Measurements from ENCODE around the gene ICAM1. TPM values are rescaled to one million over a fixed set of nuclear protein-coding genes. Genes with fewer than 3 reads are reported as not detected.

Gene ICAM1
- total RNA-seq, 4 donors from 2014 or later, result 6.5 to 32.8 (median 23.2) TPM

DNA sequence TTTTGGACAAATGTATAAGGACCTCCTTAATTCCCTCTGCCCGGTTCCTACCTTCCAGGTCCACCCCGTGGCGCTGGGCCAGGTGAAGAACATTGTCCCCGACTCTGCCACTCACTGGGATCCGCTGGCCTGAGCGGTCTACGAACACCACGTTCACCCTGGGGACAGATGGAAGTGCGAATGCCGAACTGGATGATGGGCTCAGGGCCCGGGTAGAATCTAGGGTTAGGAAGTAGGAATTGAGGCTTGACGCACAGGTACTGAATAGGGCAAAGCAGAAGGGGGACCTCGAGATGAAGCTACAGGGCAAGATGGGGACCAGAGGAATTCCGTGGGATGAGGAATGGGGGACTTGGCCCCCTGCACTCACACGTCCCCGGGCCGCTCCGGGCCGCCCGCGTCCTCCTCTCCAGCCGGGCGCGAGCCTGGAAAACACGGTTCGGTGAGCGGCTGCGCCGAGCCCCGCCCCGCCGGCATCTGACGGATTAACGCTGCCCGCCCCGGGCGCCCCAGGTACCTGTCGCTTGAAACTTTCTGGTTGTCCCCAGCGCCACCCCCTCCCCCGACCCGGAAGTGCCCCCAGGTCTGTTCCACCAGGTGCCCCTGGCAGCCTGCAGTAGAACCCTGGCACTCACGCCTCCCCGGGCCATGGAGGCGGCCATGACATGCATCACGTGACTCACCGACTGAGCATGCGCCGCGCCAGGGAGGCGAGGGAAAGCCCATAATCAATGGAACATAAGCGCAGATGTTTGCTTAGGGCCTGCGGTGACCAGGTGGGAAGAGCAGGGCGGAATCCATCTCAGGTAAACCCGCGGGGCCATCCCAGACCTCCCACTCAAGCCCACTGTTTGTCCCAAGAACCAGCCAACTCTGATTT, 44.7 kb downstream of the ICAM1 start, which contains the start of gene FDX2:
FDX2 (minus strand) TSS at position 681 of the 880 bp plus-strand sequence; CDS start at position 662, 19 bp downstream.
- H3K9me3 ChIP-seq, result no peaks in the 10 kb centered on the region
- H3K36me3 ChIP-seq, result no peaks in the 10 kb centered on the region
- H3K27me3 ChIP-seq, result no peaks in the 10 kb centered on the region
- peak within 1 kb of the TSS; percentile 73 to 85 for H3K4me3 ChIP-seq
- peak; percentile 78 to 85 for DNase-seq
- intact Hi-C loops (cut with DNase I; ENCODE audit: low total_unique reads), result no loop called here
- H3K27ac ChIP-seq, result peak within 1 kb of the TSS; percentile 15 to 71
- no peak for TF ChIP-seq CTCF (IDR thresholded peaks at IDR 0.05)
- no peak for TF ChIP-seq POLR2A (IDR thresholded peaks at IDR 0.05)
- peaks cover 0 to 9% of the 10 kb centered on the region in 2 donors for H3K4me1 ChIP-seq

GRCh38 chr19:10316229-10317044, 45.5 kb downstream of the ICAM1 start:
- no peaks in the 10 kb centered on the region for H3K9me3 ChIP-seq
- no peak for DNase-seq
- peaks cover 0 to 9% of the 10 kb centered on the region in 2 donors for H3K4me1 ChIP-seq
- no peaks in the 10 kb centered on the region for H3K27me3 ChIP-seq
- no peaks in the 10 kb centered on the region for H3K36me3 ChIP-seq
- intact Hi-C loops (cut with DNase I; ENCODE audit: low total_unique reads), result no loop called here
- H3K4me3 ChIP-seq, result no peak overlapping the region
- TF ChIP-seq POLR2A (IDR thresholded peaks at IDR 0.05) (no peak), CTCF (IDR thresholded peaks at IDR 0.05) (no peak)
- H3K27ac ChIP-seq, result peak overlapping the region in 1 of 2 donors; percentile 15

GRCh38 chr19:10317045-10317856, 46.3 kb downstream of the ICAM1 start:
- no peak overlapping the region for H3K4me3 ChIP-seq
- H3K27me3 ChIP-seq, result no peaks in the 10 kb centered on the region
- intact Hi-C loops (cut with DNase I; ENCODE audit: low total_unique reads), result no loop called here
- no peak overlapping the region for H3K27ac ChIP-seq
- no peak for TF ChIP-seq CTCF (IDR thresholded peaks at IDR 0.05)
- no peak for TF ChIP-seq POLR2A (IDR thresholded peaks at IDR 0.05)
- no peak for DNase-seq
- H3K36me3 ChIP-seq, result no peaks in the 10 kb centered on the region
- peaks cover 0 to 9% of the 10 kb centered on the region in 2 donors for H3K4me1 ChIP-seq
- no peaks in the 10 kb centered on the region for H3K9me3 ChIP-seq

- Histone ChIP-seq H3K4me1 (peaks cover 0 to 9% of the 10 kb centered on the region in 2 donors), H3K4me3 (no peak overlapping the region), H3K36me3 (no peaks in the 10 kb centered on the region), H3K27ac (no peak overlapping the region), H3K9me3 (no peaks in the 10 kb centered on the region), H3K27me3 (no peaks in the 10 kb centered on the region)
- no peak for DNase-seq
- intact Hi-C loops (cut with DNase I; ENCODE audit: low total_unique reads), result no loop called here
- TF ChIP-seq CTCF (IDR thresholded peaks at IDR 0.05) (no peak), POLR2A (IDR thresholded peaks at IDR 0.05) (no peak)
These were observed 47.0 kb downstream of the ICAM1 start for GRCh38 chr19:10317857-10318462.

Measured in uterus (tissue), 4 donors.